ENCODE data around the gene RARRES1. TPM values are rescaled to one million over a fixed set of nuclear protein-coding genes. Genes with fewer than 3 reads are reported as not detected.

The RARRES1 gene
- total RNA-seq, 1 experiment from 2014 or later: 0.35 TPM

GRCh38 chr3:158712443-158712842, 19.8 kb downstream of the RARRES1 start:
- H3K4me1 Mint-ChIP-seq: peaks cover 22% of the 10 kb centered on the region
- no peaks in the 10 kb centered on the region for H3K9me3 Mint-ChIP-seq
- no peak for ATAC-seq
- POLR2A ChIA-PET: no interaction called here
- no peak overlapping the region for H3K4me3 Mint-ChIP-seq
- CTCF ChIA-PET: interaction anchor here (1.0 to 2.9 kb wide), 2 partner anchors 15 to 82 kb away, joined by 4 to 19 read pairs; no protein-coding TSS in a partner anchor
- TF ChIP-seq ZNF671 (CRISPR knock-in tag; IDR thresholded peaks at IDR 0.05): no peak
- no peak for TF ChIP-seq ATF1 (CRISPR knock-in tag; IDR thresholded peaks at IDR 0.05)
- TF ChIP-seq CTCF (IDR thresholded peaks at IDR 0.05): no peak
- TF ChIP-seq TEAD1 (CRISPR knock-in tag; IDR thresholded peaks at IDR 0.05): no peak
- no peak for TF ChIP-seq ELF4 (CRISPR knock-in tag; IDR thresholded peaks at IDR 0.05; ENCODE audit: low read depth)
- no peak for TF ChIP-seq ZSCAN18 (CRISPR knock-in tag; IDR thresholded peaks at IDR 0.05)
- no peak for TF ChIP-seq GTF2I (CRISPR knock-in tag; conservative IDR thresholded peaks at IDR 0.05)
- DNase-seq (ENCODE audit: low spot score): no peak
- peaks cover 11% of the 10 kb centered on the region; the same call in 1 of the 2 replicates for H3K36me3 Mint-ChIP-seq
- H3K27ac Mint-ChIP-seq: peak overlapping the region; percentile 64
- H3K27me3 Mint-ChIP-seq (ENCODE audit: low read depth): no peaks in the 10 kb centered on the region

- H3K9me3 Mint-ChIP-seq: no peaks in the 10 kb centered on the region
- POLR2A ChIA-PET: no interaction called here
- CTCF ChIA-PET: interaction anchor here (2.9 kb wide), 1 partner anchor 15 kb away, joined by 19 read pairs; no protein-coding TSS in a partner anchor
- no peaks in the 10 kb centered on the region for H3K27me3 Mint-ChIP-seq (ENCODE audit: low read depth)
- ATAC-seq (no peak), DNase-seq (ENCODE audit: low spot score) (no peak)
- no peak overlapping the region for H3K27ac Mint-ChIP-seq
- no peak overlapping the region for H3K4me3 Mint-ChIP-seq
- H3K36me3 Mint-ChIP-seq: peaks cover 11% of the 10 kb centered on the region; the same call in 1 of the 2 replicates
- no peak for TF ChIP-seq CBFB (CRISPR knock-in tag; IDR thresholded peaks at IDR 0.05; ENCODE audit: low read depth)
- TF ChIP-seq ZNF396 (CRISPR knock-in tag; IDR thresholded peaks at IDR 0.05; ENCODE audit: borderline replicate concordance): no peak
- TF ChIP-seq MLX (CRISPR knock-in tag; IDR thresholded peaks at IDR 0.05): no peak
- TF ChIP-seq IRF1 (CRISPR knock-in tag; IDR thresholded peaks at IDR 0.05): no peak
- no peak for TF ChIP-seq JAZF1 (CRISPR knock-in tag; IDR thresholded peaks at IDR 0.05)
- TF ChIP-seq ZNF138 (CRISPR knock-in tag; conservative IDR thresholded peaks at IDR 0.05): no peak
- no peak for TF ChIP-seq NFATC4 (CRISPR knock-in tag; IDR thresholded peaks at IDR 0.05)
- no peak for TF ChIP-seq ZNF512 (CRISPR knock-in tag; IDR thresholded peaks at IDR 0.05; ENCODE audit: borderline replicate concordance)
- no peak for TF ChIP-seq ZNF219 (CRISPR knock-in tag; IDR thresholded peaks at IDR 0.05; ENCODE audit: borderline replicate concordance)
- no peak for TF ChIP-seq ATF2 (CRISPR knock-in tag; IDR thresholded peaks at IDR 0.05; ENCODE audit: borderline replicate concordance, low read depth)
- no peak for TF ChIP-seq GRHL2 (CRISPR knock-in tag; IDR thresholded peaks at IDR 0.05; ENCODE audit: insufficient replicate concordance, severe bottlenecking)
- TF ChIP-seq KAT7 (CRISPR knock-in tag; IDR thresholded peaks at IDR 0.05; ENCODE audit: borderline replicate concordance): no peak
- TF ChIP-seq SMAD4 (CRISPR knock-in tag; IDR thresholded peaks at IDR 0.05): no peak
- H3K4me1 Mint-ChIP-seq: peaks cover 22% of the 10 kb centered on the region
These were observed 20.4 kb downstream of the RARRES1 start for GRCh38 chr3:158711886-158712285.
